HG02943 (cell line): ENCODE results near the gene FGF5.
A peak's percentile ranks its signal among the peaks of the same experiment; 100 is the strongest.
"Not testable (repeated sequence)": the region's sequence is repeated elsewhere in the genome, so short reads cannot be mapped to it uniquely, and the experiment has no call there.

ENCODE experiments used
- ATAC-seq: cut with Tn5 transposase; IDR thresholded peaks from one replicate; pipeline ENCODE4 v1.9.1; 2021; ENCODE audit warnings: mild to moderate bottlenecking, low read depth, moderate library complexity; ENCODE audit not compliant: unreplicated experiment

Gene FGF5, protein sequence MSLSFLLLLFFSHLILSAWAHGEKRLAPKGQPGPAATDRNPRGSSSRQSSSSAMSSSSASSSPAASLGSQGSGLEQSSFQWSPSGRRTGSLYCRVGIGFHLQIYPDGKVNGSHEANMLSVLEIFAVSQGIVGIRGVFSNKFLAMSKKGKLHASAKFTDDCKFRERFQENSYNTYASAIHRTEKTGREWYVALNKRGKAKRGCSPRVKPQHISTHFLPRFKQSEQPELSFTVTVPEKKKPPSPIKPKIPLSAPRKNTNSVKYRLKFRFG

DNA sequence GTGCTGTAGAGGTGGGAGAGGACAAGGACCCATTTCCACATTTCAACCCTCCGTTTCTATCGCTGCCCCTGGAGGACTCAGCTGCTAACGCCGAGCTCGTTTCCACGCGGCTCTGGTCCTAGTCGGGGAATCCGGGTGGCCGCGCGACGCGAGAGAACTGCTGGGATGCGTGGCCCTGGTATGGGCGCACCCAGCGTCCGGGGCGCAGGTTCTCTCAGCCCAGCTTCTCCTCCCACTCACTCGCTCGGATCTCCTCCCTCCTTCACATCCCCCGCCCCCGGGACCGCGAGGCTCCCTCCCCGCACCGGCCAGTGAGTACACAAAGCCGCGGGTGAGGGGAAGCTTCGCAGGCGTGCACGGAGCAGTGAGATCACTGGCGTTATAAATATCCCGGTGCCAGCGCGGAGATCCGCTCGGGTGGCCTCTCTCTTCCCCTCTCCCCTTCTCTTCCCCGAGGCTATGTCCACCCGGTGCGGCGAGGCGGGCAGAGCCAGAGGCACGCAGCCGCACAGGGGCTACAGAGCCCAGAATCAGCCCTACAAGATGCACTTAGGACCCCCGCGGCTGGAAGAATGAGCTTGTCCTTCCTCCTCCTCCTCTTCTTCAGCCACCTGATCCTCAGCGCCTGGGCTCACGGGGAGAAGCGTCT is at the start of gene FGF5:
FGF5 (plus strand) TSS at position 412 of the 649 bp plus-strand sequence; CDS start at position 573, 161 bp downstream.
- ATAC-seq = no peak

DNA sequence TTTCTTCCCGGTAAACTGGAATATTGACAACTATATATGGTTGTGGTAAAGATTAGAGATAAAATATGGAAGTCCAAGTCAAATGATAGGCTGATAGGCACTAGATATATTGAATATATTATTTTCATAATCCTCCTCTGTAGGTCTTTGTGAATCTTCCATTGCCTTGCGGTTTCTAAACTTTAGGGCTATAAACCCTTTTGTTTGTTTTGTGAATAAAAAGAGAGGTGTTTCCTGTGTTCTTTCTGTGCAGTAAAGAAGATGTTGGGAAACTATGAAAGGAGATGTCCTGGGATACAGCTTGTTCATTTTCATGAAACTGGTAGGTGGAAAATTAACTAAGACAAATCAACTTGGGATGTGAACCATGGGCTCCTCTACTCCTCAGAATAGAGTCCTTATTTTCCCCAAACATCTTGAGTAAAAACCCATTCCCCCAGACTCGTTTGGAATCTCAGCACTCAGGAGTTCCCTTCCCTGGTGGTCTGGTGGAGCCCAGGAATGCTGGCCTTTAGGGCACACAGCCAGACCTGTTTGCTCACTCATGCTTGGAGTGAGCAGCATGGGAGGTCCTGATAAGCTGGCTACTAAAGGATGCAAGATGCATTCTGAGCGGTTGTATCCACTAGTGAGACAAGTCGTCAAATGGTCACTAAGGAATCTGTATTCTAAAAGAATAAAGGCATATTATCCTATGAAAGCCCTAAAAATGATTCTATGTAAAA is 47.0 kb upstream of the FGF5 start:
- no peak for ATAC-seq

DNA sequence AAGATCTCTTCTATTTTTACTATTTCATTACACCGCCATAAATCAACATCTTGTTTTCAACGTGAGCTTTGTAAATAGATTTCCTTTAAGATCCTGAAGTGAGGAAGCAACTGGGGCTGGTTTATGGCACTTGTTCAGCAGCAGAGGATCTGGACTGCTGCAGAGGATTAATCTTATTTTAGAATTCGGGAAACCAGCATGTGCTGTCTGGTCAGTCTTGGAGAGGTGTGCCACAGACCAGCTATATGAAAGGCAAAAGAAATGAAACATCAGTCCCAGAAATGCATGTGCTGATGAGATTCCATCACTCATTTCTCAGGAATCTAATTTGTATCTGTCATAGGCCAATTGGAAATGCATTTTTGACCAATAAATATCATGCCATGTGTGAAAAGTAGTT is 45.8 kb upstream of the FGF5 start:
- ATAC-seq = no peak

GRCh38 chr4:80221161-80221560 is 45.3 kb upstream of the FGF5 start:
- no peak for ATAC-seq

DNA sequence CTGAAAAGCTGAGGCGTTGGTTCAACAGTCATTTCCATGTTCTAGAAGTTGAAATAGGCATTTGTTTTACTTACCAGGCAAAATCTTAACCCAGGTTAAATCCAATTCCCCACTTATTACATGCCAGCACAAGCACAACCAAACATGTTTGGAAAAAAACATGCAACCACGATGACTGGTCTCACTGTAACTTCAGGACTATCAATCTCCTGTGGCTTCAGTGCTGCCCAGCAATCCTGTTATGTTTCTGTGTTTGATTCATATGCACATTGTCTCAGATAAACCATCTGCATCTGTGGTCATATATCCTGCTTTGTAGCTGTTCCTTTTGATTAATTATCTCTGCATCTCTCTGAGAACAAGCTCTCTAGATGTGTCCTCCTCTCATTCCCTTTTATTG is 40.9 kb upstream of the FGF5 start:
- ATAC-seq = no peak

DNA sequence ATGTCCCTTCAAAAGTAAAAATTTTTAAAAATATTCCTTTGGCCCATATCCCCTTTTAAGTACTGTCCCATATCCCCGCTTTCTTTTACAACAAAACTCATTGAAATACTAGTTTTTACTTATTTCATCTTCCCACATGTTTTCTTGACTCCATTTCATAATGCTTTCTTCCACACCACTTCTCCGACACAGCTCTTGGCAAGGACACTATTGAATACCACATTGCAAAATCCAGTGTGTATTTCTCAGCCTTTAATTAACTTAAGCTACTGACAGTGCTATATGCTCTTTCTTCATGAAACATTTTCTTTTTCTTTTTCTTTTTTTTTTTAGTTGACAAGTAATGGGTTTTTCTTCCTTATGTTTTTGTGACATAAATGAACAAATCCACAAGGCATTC is 40.4 kb upstream of the FGF5 start:
- ATAC-seq = no peak

GRCh38 chr4:80228460-80228859 is 38.0 kb upstream of the FGF5 start:
- no peak for ATAC-seq

DNA sequence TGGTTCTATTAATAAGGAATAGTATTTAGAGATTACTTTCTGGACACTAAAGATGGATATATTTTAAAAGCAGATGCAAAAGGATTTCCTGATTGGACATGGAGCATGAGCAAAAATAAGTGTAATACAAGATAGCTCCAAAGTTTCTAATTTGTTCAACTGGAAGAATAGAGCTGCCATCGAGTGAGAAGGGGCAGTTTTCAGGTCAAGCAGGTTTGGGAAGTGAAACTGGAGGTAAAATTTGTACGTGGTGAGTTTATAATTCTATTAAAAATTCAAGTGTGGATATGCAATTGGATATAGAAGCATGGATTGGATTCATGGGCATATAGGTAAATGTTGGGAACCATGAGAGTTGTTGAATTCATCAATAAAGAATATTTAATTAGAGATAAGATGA is 37.3 kb upstream of the FGF5 start:
- no peak for ATAC-seq

DNA sequence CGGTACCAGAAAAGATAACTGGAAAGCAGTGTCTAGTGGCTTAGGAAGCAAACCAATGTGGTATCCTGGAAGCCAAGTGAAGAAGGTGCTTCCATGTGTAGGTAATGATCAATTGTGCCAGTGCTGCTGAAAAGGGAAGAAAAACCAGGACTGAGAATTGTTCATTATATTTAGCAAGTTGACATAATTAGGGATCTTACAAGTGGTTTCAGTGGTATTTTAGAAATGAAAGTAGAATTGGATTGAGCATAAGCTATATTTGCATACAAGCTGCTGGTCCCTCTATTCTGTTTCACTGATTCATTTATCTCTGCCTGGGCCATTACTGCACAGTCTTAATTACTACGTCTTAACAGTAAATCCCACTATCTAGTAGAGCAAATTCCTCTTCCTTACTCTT is 36.9 kb upstream of the FGF5 start:
- peak; percentile 80 for ATAC-seq

- ATAC-seq = no peak
Measured at GRCh38 chr4:80231180-80231579, 35.3 kb upstream of the FGF5 start.

GRCh38 chr4:80232707-80233370 is 33.6 kb upstream of the FGF5 start:
- ATAC-seq = no peak

- no peak for ATAC-seq
Measured at GRCh38 chr4:80233390-80233789, 33.1 kb upstream of the FGF5 start.

GRCh38 chr4:80235451-80235850 is 31.0 kb upstream of the FGF5 start:
- ATAC-seq = no peak

GRCh38 chr4:80237992-80238391 is 28.5 kb upstream of the FGF5 start:
- no peak for ATAC-seq

DNA sequence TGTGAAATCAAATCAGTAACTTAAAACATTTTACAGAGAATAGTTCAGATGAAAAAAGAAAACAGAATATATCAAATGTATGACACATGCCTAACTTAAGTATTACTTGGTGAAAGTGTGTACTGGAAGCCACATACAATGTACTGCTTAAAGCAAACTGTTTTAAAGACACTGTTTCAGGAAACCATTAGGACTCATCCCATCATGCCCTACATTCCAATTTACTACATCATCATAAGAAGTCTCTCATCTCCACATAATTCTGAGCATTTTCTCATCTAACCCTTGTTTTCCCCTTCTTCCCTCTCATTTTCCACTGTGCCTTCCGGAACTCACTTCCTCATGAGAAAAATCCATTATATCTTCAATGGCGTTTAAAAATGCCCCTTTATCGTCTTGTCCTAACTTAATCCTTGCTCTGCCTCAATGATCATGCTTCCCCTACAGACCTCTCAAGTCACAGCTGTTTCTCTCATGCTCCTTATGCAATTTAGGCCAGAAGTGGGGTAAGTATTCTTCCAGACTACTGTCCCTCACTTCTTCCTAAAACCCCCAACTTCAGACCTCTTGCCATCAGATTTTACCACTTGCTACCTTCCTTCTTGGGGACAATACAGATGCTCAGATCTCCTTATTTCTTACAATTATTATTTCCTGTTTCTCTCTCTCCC is 26.8 kb upstream of the FGF5 start:
- ATAC-seq = no peak

DNA sequence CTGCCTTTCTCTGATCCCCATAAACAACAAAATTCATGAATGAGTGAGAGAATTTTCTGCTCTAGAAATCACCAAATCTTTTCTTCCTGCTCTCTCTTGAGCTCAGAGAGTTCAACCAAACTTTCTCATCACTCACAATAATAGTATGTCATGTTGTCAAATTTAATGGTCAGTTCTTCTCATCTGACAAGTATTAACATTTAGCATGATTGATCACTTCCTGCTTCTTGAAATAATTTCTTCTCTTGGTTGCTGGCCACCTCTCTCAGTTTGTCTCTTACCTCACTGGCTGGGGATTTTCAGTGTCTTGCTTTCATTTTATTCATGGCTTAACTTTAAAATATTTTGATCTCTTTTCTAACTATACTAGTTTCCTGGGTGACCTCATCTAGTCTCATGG is 25.5 kb upstream of the FGF5 start:
- ATAC-seq = no peak

DNA sequence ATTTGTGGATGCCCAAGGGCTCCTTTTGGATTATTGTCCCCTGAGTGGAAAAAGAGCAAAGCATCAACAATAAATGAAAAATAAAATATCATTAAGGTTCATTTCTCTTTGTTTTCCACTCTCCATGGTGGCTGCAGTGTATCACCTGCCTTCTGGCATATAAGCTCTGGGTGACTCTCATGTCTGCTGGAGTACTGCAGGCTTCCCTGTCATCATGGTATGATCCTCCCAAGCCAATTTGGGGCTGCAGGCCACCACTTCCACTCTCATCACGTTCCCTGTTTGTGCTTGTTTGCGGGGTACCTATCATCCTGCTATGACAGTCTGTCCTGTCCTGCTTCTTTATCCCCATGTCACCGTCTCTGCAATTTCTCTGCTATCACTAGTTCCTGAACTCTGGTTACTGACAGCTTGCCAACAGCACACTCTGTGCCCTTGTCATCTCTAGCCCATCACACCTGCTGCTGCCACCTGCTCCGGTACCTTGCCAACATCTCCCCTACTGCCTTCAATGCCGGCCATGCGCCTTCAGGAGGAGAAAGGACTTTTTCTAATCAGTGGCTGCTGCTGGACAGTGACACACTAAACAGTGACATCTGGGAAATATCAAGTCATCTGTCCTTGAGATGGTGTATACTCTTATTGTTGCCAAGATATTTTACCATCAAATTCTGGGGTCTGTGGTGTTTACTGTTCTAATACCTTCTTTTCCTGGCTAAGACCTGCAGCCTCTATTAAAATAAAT is 23.0 kb upstream of the FGF5 start:
- no peak for ATAC-seq

- not testable (repeated sequence) for ATAC-seq
Measured at GRCh38 chr4:80247484-80247883, 19.0 kb upstream of the FGF5 start.

DNA sequence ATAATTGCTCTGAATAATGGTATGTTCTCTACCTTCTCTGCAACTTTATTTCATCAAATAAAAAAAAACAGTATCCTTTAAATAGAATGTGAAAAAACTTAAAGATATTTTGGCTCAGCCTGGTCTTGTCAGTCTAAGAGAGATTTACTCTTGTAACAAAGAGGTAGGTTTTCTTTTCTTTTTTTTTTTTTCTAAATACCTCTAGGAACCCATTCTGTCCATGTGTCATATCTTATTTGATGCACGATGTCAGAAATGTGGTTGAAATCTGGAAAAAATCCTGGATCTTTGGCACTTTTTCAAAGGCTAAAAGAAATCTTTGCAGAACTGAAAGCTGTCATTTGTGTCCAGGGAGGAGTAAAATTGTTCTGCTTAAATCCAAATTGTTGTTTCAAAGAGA is 17.3 kb upstream of the FGF5 start:
- ATAC-seq = no peak

DNA sequence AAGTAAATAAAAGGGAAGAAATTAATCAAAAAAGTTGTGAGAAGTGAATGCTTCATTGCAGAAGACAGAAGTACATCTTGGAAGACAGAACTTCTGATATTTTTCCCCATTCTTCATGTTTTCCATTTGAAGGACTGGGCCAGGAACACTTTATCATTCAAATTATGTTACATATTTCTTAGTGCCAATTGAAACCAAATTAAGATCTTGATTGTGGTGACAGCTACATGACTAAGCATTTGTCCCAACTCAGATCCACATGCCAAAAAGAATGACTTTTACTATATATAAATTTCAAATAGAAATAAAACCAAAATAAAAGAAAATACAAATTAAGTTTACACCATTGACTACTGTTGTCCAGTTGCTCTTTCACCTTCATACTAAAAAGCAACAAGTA is 14.0 kb upstream of the FGF5 start:
- ATAC-seq = no peak
